Lung (tissue), 12 donors: ENCODE measurements around the gene HEXIM1. TPM values are rescaled to one million over a fixed set of nuclear protein-coding genes. Genes with fewer than 3 reads are reported as not detected.

Experiments
- ATAC-seq: fragments of 200-7000 bp; cut with Tn5 transposase; one replicate; pipeline ENCODE4 v1.9.1; 2020; ENCODE audit warnings: moderate number of reproducible peaks; ENCODE audit not compliant: insufficient read depth, low FRiP score
- DNase-seq, 3 donors: peaks; one replicate each; pipeline ENCODE4 v3.0.0-alpha.2; 2013 to 2017
- H3K27ac ChIP-seq, 2 donors: one replicate each; pipeline ENCODE4 v1.5.1; 2013; ENCODE audit warnings: mild to moderate bottlenecking in 2 of 2, moderate library complexity in 2 of 2, control low read depth in 1 of 2, inconsistent platforms in 1 of 2, low read depth in 1 of 2, low read length in 1 of 2
- H3K27me3 ChIP-seq, 3 donors: one replicate each; pipeline ENCODE4 v1.5.1; 2013; ENCODE audit warnings: low read length in 2 of 3; ENCODE audit not compliant: control insufficient read depth in 3 of 3, insufficient read depth in 3 of 3
- H3K36me3 ChIP-seq, 4 donors: one replicate each; pipeline ENCODE4 v1.5.1; 2013; ENCODE audit warnings: low read length in 4 of 4, mild to moderate bottlenecking in 1 of 4, moderate library complexity in 1 of 4; ENCODE audit not compliant: control insufficient read depth in 4 of 4, insufficient read depth in 4 of 4
- H3K4me1 ChIP-seq, 5 donors: one replicate each; pipeline ENCODE4 v1.5.1; 2013; ENCODE audit warnings: low read length in 5 of 5, mild to moderate bottlenecking in 2 of 5, moderate library complexity in 1 of 5; ENCODE audit not compliant: control insufficient read depth in 5 of 5, insufficient read depth in 5 of 5
- H3K4me3 ChIP-seq: one replicate; pipeline ENCODE4 v1.5.1; 2013; ENCODE audit warnings: mild to moderate bottlenecking, control low read depth, moderate library complexity
- H3K9ac ChIP-seq, 2 donors: one replicate each; pipeline ENCODE4 v1.5.1; 2013; ENCODE audit warnings: low read length in 2 of 2, control low read depth in 1 of 2; ENCODE audit not compliant: insufficient read depth in 1 of 2
- H3K9me3 ChIP-seq, 4 donors: one replicate each; pipeline ENCODE4 v1.5.1; 2013; ENCODE audit warnings: low read length in 3 of 4, mild to moderate bottlenecking in 1 of 4, moderate library complexity in 1 of 4; ENCODE audit not compliant: control insufficient read depth in 4 of 4, insufficient read depth in 3 of 4
- CTCF ChIP-seq: IDR thresholded peaks from 2 replicates; pipeline ENCODE4 v1.5.1; 2012; ENCODE audit warnings: mild to moderate bottlenecking; ENCODE audit errors: control extremely low read depth, extremely low read depth
- WGBS, 2 donors: extraction: QIAGEN DNeasy Blood & Tissue Kit; methylation state at CpG; one replicate each; pipeline ENCODE4 v1.1.7; 2013; 5-methylcytosine and 5-hydroxymethylcytosine counted together
- polyA plus RNA-seq, 2 donors: library from polyadenylated mRNA; stranded (reverse); fragments of 200-250 nt; gene quantifications; one replicate each; pipeline ENCODE4 v1.2.1, GENCODE V29; 2013
- total RNA-seq, 2 donors: library from RNA; depleted of rRNA in 1 of 2; stranded (reverse); fragments of >200 nt in 1 of 2; gene quantifications; one replicate each; pipeline ENCODE4 v1.2.1, GENCODE V29; 2014 to 2021
- donor health status: control.
- donor health status: control.
- donor health status: Bipolar disorder and iron deficiency.
- donor health status: healthy.
- donor health status: DM: yes; HTN: yes; CAD: no.

The HEXIM1 gene
- total and polyA plus RNA-seq, 4 donors: 14.5 to 34.4 (median 22.0) TPM

GRCh38 chr17:45160447-45161287, 12.4 kb downstream of the HEXIM1 start:
- Histone ChIP-seq H3K27me3 (no peaks in the 10 kb centered on the region), H3K27ac (peak overlapping the region; percentile 98 to 100), H3K9ac (peak overlapping the region; percentile 97 to 98), H3K36me3 (peaks cover 0 to 9% (median 3%) of the 10 kb centered on the region in 4 donors), H3K4me3 (peak overlapping the region; percentile 90), H3K4me1 (peaks cover 0 to 38% (median 19%) of the 10 kb centered on the region in 5 donors), H3K9me3 (no peaks in the 10 kb centered on the region)
- WGBS, 2 donors: 0 to 1% methylated on average over 38 to 48 of the region's 48 CpGs
- no peak for TF ChIP-seq CTCF
- ATAC-seq: peak; percentile 27
- peak; percentile 85 to 87 (median 85) for DNase-seq

GRCh38 chr17:45161288-45162024, 13.2 kb downstream of the HEXIM1 start, which contains the start of gene HEXIM2:
TSS of gene HEXIM2 (plus strand) at chr17:45161875. CDS start at chr17:45162794, 919 bp downstream.
- Histone ChIP-seq H3K36me3 (peaks cover 0 to 9% (median 3%) of the 10 kb centered on the region in 4 donors), H3K9me3 (no peaks in the 10 kb centered on the region), H3K27me3 (no peaks in the 10 kb centered on the region), H3K9ac (peak within 1 kb of the TSS; percentile 97 to 98), H3K27ac (peak within 1 kb of the TSS; percentile 98 to 100), H3K4me3 (peak within 1 kb of the TSS; percentile 90), H3K4me1 (peaks cover 0 to 38% (median 19%) of the 10 kb centered on the region in 5 donors)
- 1% methylated on average over 44 to 53 of the region's 53 CpGs for WGBS, 2 donors
- ATAC-seq (peak; percentile 95), DNase-seq (peak; percentile 99 to 100 (median 100))
- no peak for TF ChIP-seq CTCF

- ATAC-seq (no peak), DNase-seq (no peak)
- peaks cover 0 to 38% (median 19%) of the 10 kb centered on the region in 5 donors for H3K4me1 ChIP-seq
- no peaks in the 10 kb centered on the region for H3K9me3 ChIP-seq
- H3K27ac ChIP-seq: peak overlapping the region; percentile 43 to 60
- H3K4me3 ChIP-seq: no peak overlapping the region
- WGBS, 2 donors: 59 to 66% methylated on average over 9 of the region's 9 CpGs
- no peak for TF ChIP-seq CTCF
- no peaks in the 10 kb centered on the region for H3K27me3 ChIP-seq
- H3K36me3 ChIP-seq: peaks cover 0 to 9% (median 3%) of the 10 kb centered on the region in 4 donors
- H3K9ac ChIP-seq: peak overlapping the region in 1 of 2 donors; percentile 43
Measured at GRCh38 chr17:45162025-45162687, 13.9 kb downstream of the HEXIM1 start.
